ENCODE results near the gene THAP7. TPM values are rescaled to one million over a fixed set of nuclear protein-coding genes. Genes with fewer than 3 reads are reported as not detected.

THAP7 gene
- total RNA-seq, 1 experiment from 2014 or later: 29.1 TPM

GRCh38 chr22:21014202-21014725 lies 12.3 kb upstream of the THAP7 start:
- POLR2A ChIA-PET: interaction anchor here (1.1 kb wide), 1 partner anchor 32 kb away, joined by 5 read pairs; the partner anchor contains the start of gene LZTR1
- no TSS peak for BruUV-seq (replicated peaks)
- H3K4me3 ChIP-seq (ENCODE audit: low read depth, low read length): peak overlapping the region; percentile 40

GRCh38 chr22:21013657-21014201 lies 11.8 kb upstream of the THAP7 start:
- Mint-ChIP-seq H3K27ac (ENCODE audit: unreplicated experiment) (peak overlapping the region; percentile 88), H3K4me3 (ENCODE audit: unreplicated experiment) (peak overlapping the region; percentile 79), H3K9me3 (ENCODE audit: unreplicated experiment) (no peaks in the 10 kb centered on the region), H3K4me1 (ENCODE audit: low read depth, unreplicated experiment) (peaks cover 17% of the 10 kb centered on the region), H3K36me3 (ENCODE audit: insufficient read depth, unreplicated experiment) (peaks cover 7% of the 10 kb centered on the region), H3K27me3 (ENCODE audit: insufficient read depth, unreplicated experiment) (no peaks in the 10 kb centered on the region)
- Histone ChIP-seq H3K27me3 (replicated peaks; ENCODE audit: control insufficient read depth, insufficient read depth, low read length) (no peaks in the 10 kb centered on the region), H3K4me1 (peaks cover 13% of the 10 kb centered on the region; the same call in 1 of the 2 replicates), H3K4me3 (ENCODE audit: low read depth, low read length) (peak overlapping the region; percentile 40), H3K9me3 (no peaks in the 10 kb centered on the region), H3K36me3 (ENCODE audit: control insufficient read depth, insufficient read depth, low read length) (no peaks in the 10 kb centered on the region)
- DNase-seq: no peak
- CTCF ChIA-PET: no interaction called here
- TF ChIP-seq CTCF (IDR thresholded peaks at IDR 0.05; ENCODE audit: insufficient read depth in 1 of 2, low read depth in 1 of 2, low read length in 1 of 2, severe bottlenecking in 1 of 2, unreplicated experiment in 1 of 2): no peak
- intact Hi-C loops (cut with micrococcal nuclease; ENCODE audit: unreplicated experiment): no loop called here
- POLR2A ChIA-PET: no interaction called here
- no TSS peak for BruUV-seq (replicated peaks)

More at GRCh38 chr22:21014202-21014725, 12.3 kb upstream of the THAP7 start:
- no peak for TF ChIP-seq CTCF (IDR thresholded peaks at IDR 0.05; ENCODE audit: insufficient read depth in 1 of 2, low read depth in 1 of 2, low read length in 1 of 2, severe bottlenecking in 1 of 2, unreplicated experiment in 1 of 2)
- peak overlapping the region; percentile 79 for H3K4me3 Mint-ChIP-seq (ENCODE audit: unreplicated experiment)
- peak; percentile 86 to 88 for DNase-seq
- peaks cover 7% of the 10 kb centered on the region for H3K36me3 Mint-ChIP-seq (ENCODE audit: insufficient read depth, unreplicated experiment)
- intact Hi-C loops (cut with micrococcal nuclease; ENCODE audit: unreplicated experiment): no loop called here
- H3K27me3 Mint-ChIP-seq (ENCODE audit: insufficient read depth, unreplicated experiment): no peaks in the 10 kb centered on the region
- peak overlapping the region; percentile 88 for H3K27ac Mint-ChIP-seq (ENCODE audit: unreplicated experiment)
- H3K4me1 Mint-ChIP-seq (ENCODE audit: low read depth, unreplicated experiment): peaks cover 17% of the 10 kb centered on the region
- CTCF ChIA-PET: interaction anchor here (0.7 to 1.1 kb wide), 3 partner anchors 23 to 128 kb away, joined by 3 to 4 read pairs (median 3); no protein-coding TSS in a partner anchor
- H3K9me3 Mint-ChIP-seq (ENCODE audit: unreplicated experiment): no peaks in the 10 kb centered on the region
- H3K9me3 ChIP-seq: peaks cover under 1% of the 10 kb centered on the region; the same call in 1 of the 2 replicates
- peaks cover 13% of the 10 kb centered on the region; the same call in 1 of the 2 replicates for H3K4me1 ChIP-seq
- no peaks in the 10 kb centered on the region for H3K27me3 ChIP-seq (replicated peaks; ENCODE audit: control insufficient read depth, insufficient read depth, low read length)
- H3K36me3 ChIP-seq (ENCODE audit: control insufficient read depth, insufficient read depth, low read length): no peaks in the 10 kb centered on the region

GRCh38 chr22:21012446-21013407 lies 10.8 kb upstream of the THAP7 start:
- Mint-ChIP-seq H3K4me3 (ENCODE audit: unreplicated experiment) (no peak overlapping the region), H3K9me3 (ENCODE audit: unreplicated experiment) (no peaks in the 10 kb centered on the region), H3K27ac (ENCODE audit: unreplicated experiment) (no peak overlapping the region), H3K36me3 (ENCODE audit: insufficient read depth, unreplicated experiment) (peaks cover 7% of the 10 kb centered on the region), H3K27me3 (ENCODE audit: insufficient read depth, unreplicated experiment) (no peaks in the 10 kb centered on the region), H3K4me1 (ENCODE audit: low read depth, unreplicated experiment) (peaks cover 17% of the 10 kb centered on the region)
- DNase-seq: no peak
- intact Hi-C loops (cut with micrococcal nuclease; ENCODE audit: unreplicated experiment): no loop called here
- BruUV-seq (replicated peaks): no TSS peak
- no peak for TF ChIP-seq CTCF (IDR thresholded peaks at IDR 0.05; ENCODE audit: insufficient read depth in 1 of 2, low read depth in 1 of 2, low read length in 1 of 2, severe bottlenecking in 1 of 2, unreplicated experiment in 1 of 2)
- H3K36me3 ChIP-seq (ENCODE audit: control insufficient read depth, insufficient read depth, low read length): no peaks in the 10 kb centered on the region
- no peak overlapping the region for H3K4me3 ChIP-seq (ENCODE audit: low read depth, low read length)
- no peaks in the 10 kb centered on the region for H3K9me3 ChIP-seq
- ChIA-PET POLR2A (no interaction called here), CTCF (no interaction called here)
- no peaks in the 10 kb centered on the region for H3K27me3 ChIP-seq (replicated peaks; ENCODE audit: control insufficient read depth, insufficient read depth, low read length)
- H3K4me1 ChIP-seq: peaks cover 13% of the 10 kb centered on the region; the same call in 1 of the 2 replicates

All from Caco-2 (cell line).